ENCODE data around the gene UCHL5. TPM values are rescaled to one million over a fixed set of nuclear protein-coding genes. Genes with fewer than 3 reads are reported as not detected.

Gene UCHL5
- total RNA-seq, 1 donor from 2014 or later, result 24.7 TPM

DNA sequence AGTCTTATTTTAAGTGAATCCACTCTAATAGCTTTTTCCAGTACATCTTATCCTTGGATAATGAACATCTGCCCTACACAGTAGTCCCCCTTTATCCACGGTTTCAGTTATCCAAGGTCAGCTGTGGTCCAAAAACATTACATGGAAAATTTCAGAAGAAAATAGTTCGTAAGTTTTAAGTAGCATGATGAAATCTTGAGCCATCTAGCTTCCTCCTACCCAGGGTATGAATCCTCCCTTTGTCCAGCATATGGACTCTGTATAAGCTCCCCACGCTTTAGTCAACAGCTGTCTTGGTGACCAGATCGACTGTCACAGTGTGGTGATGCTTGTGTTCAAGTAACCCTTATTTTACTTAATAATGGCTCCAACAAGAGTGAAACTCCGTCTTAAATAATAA is 43.5 kb upstream of the UCHL5 start:
- no peak for TF ChIP-seq CTCF (conservative IDR thresholded peaks at IDR 0.05; ENCODE audit: low read depth, low read length)
- no peak for DNase-seq (ENCODE audit: low read depth)
- no peak overlapping the region for H3K4me3 ChIP-seq (ENCODE audit: low read depth, low read length)

DNA sequence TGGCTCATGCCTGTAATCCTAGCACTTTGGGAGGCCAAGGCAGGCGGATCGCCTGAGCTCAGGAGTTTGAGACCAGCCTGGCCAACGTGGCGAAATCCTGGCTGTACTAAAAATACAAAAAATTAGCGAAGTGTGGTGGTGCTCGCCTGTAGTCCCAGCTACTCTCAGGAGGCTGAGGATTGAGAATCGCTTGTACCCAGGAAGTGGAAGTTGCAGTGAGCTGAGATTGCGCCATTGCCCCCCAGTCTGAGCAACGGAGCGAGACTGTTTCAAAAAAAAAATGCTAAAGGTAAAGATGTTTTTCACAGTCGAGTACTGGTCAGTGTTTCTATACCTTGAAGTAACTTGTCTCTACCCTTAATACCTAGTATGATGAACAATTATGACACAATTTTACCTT is 35.0 kb upstream of the UCHL5 start:
- DNase-seq (ENCODE audit: low read depth), result no peak
- no peak for TF ChIP-seq CTCF (conservative IDR thresholded peaks at IDR 0.05; ENCODE audit: low read depth, low read length)
- H3K4me3 ChIP-seq (ENCODE audit: low read depth, low read length), result no peak overlapping the region

DNA sequence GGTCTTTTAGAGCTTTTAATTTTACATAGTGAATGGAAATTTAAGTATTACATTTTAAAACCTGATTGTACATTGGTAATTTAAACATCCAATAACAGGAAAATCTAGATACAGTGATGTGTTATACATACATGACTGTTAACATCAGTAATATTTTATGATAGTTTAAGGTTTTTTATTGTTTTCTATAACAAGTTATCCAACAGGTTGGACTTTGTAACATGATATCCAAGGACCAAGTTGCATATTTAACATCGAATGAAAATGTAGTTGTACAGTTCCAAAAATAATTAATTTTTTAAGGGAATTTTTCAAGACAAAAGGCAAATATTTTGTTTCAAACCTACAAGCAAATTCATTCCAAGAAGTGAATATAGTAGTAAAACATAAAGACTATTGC is 31.7 kb upstream of the UCHL5 start:
- no peak overlapping the region for H3K4me3 ChIP-seq (ENCODE audit: low read depth, low read length)
- no peak for TF ChIP-seq CTCF (conservative IDR thresholded peaks at IDR 0.05; ENCODE audit: low read depth, low read length)
- no peak for DNase-seq (ENCODE audit: low read depth)

- TF ChIP-seq CTCF (conservative IDR thresholded peaks at IDR 0.05; ENCODE audit: low read depth, low read length), result no peak
- no peak overlapping the region for H3K4me3 ChIP-seq (ENCODE audit: low read depth, low read length)
Measured at GRCh38 chr1:193087893-193088292, 28.7 kb upstream of the UCHL5 start.

DNA sequence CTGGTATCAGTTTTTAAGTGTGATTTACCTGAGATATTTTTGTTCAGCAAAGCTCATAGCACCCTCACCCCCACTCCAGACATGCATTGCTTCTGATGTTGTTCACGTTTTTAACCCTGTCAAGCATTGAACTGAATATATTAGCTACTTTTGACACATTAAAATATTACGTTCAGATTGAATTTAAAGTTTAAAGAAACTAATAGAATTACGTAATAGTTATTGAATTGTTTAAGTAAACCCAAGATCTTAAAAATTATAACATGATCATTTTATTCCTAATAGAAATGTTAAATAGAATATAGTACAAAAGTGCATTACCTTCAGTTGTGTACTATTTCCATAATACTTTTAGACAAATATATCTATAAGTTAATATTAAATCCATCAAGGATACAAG is 27.2 kb upstream of the UCHL5 start:
- no peak for TF ChIP-seq CTCF (conservative IDR thresholded peaks at IDR 0.05; ENCODE audit: low read depth, low read length)
- no peak for DNase-seq (ENCODE audit: low read depth)
- H3K4me3 ChIP-seq (ENCODE audit: low read depth, low read length), result no peak overlapping the region

More at GRCh38 chr1:193087893-193088292, 28.7 kb upstream of the UCHL5 start:
- DNase-seq (ENCODE audit: low read depth), result no peak

- H3K4me3 ChIP-seq (ENCODE audit: low read depth, low read length), result no peak overlapping the region
- TF ChIP-seq CTCF (conservative IDR thresholded peaks at IDR 0.05; ENCODE audit: low read depth, low read length), result no peak
- no peak for DNase-seq (ENCODE audit: low read depth)
Measured at GRCh38 chr1:193085263-193085662, 26.1 kb upstream of the UCHL5 start.

DNA sequence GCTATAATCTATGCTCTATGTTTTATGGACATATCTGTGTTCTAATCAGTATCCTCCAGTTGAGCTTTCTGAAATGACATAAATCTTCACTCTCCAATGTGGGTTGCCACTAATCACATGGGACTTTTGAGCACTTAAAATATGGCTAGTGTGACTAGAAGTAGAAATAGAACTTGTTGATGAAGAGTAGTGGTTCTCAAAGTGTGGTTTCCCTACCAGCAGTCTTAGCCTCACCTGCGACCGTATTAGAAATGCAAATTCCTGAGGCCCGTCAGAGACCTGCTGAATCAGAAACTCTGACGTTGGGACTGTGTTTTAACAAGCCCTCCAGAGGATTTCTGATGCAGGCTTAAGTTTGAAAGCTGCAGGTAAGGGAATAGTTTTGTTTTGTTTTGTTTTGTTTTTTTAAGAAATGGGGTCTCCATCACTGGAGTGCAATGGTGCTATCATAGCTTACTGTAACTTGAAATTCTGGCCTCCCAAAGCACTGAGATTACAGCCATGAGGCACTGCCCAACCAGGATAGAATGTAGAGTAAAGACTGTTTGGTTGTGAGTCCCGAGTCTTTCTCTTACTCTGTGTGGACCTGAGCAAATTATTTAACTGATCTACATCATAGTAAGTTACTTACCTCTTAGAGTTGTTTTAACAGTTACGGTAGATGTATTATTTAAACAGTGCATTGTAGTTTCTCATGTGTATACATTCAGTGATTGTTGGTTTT is 24.4 kb upstream of the UCHL5 start:
- no peak overlapping the region for H3K4me3 ChIP-seq (ENCODE audit: low read depth, low read length)
- DNase-seq (ENCODE audit: low read depth), result no peak
- TF ChIP-seq CTCF (conservative IDR thresholded peaks at IDR 0.05; ENCODE audit: low read depth, low read length), result no peak

All from epithelial cell of proximal tubule (primary cell).